HG02970 (cell line): ENCODE measurements around the gene CSNK2A1.

ENCODE experiments used
- ATAC-seq: cut with Tn5 transposase; IDR thresholded peaks from one replicate; pipeline ENCODE4 v1.9.1; 2021; ENCODE audit warnings: mild to moderate bottlenecking, moderate library complexity, moderate number of reproducible peaks; ENCODE audit not compliant: unreplicated experiment, low FRiP score

CSNK2A1 gene

GRCh38 chr20:568097-568652 lies 24.6 kb upstream of the CSNK2A1 start:
- ATAC-seq: no peak

GRCh38 chr20:564192-564591 lies 20.6 kb upstream of the CSNK2A1 start:
- ATAC-seq: no peak

GRCh38 chr20:563187-563586 lies 19.6 kb upstream of the CSNK2A1 start:
- ATAC-seq: no peak

GRCh38 chr20:562232-562897 lies 18.8 kb upstream of the CSNK2A1 start:
- no peak for ATAC-seq

- ATAC-seq: no peak
Observed at GRCh38 chr20:561437-562231, 18.0 kb upstream of the CSNK2A1 start.

GRCh38 chr20:560680-561079 lies 17.1 kb upstream of the CSNK2A1 start:
- no peak for ATAC-seq

- ATAC-seq: no peak
Observed at GRCh38 chr20:558117-558516, 14.5 kb upstream of the CSNK2A1 start.

- no peak for ATAC-seq
Observed at GRCh38 chr20:556984-557383, 13.4 kb upstream of the CSNK2A1 start.

- ATAC-seq: no peak
Observed at GRCh38 chr20:555976-556385, 12.4 kb upstream of the CSNK2A1 start.

- ATAC-seq: no peak
Observed at GRCh38 chr20:550611-551010, 7.0 kb upstream of the CSNK2A1 start.

- ATAC-seq: no peak
Observed at GRCh38 chr20:549722-550496, 6.3 kb upstream of the CSNK2A1 start.

- ATAC-seq: no peak
Observed at GRCh38 chr20:548906-549305, 5.3 kb upstream of the CSNK2A1 start.

GRCh38 chr20:547394-547793 lies 3.8 kb upstream of the CSNK2A1 start:
- no peak for ATAC-seq

- no peak for ATAC-seq
Observed at GRCh38 chr20:546353-546752, 2.8 kb upstream of the CSNK2A1 start.

- ATAC-seq: no peak
Observed at GRCh38 chr20:544153-544725, 649 bp upstream of the CSNK2A1 start.

GRCh38 chr20:542777-543368 lies 717 bp downstream of the CSNK2A1 start:
- ATAC-seq: peak; percentile 16

- ATAC-seq: no peak
Observed at GRCh38 chr20:540391-541201, 3.0 kb downstream of the CSNK2A1 start.

- ATAC-seq: no peak
Observed at GRCh38 chr20:539848-540247, 3.7 kb downstream of the CSNK2A1 start.

GRCh38 chr20:539191-539590 lies 4.4 kb downstream of the CSNK2A1 start:
- no peak for ATAC-seq
